C4-2B (cell line): ENCODE data around the gene ADGRV1.

Source experiments
- ZFX ChIP-seq: fragments of 450-650 bp; IDR thresholded peaks from 2 replicates; pipeline ENCODE4 v1.6.1; 2017
- TF ChIP-seq, protein P1 (sequence below): fragments of 450-650 bp; conservative IDR thresholded peaks from 2 replicates; pipeline ENCODE4 v1.5.1; 2017; ENCODE audit warnings: mild to moderate bottlenecking

DNA sequence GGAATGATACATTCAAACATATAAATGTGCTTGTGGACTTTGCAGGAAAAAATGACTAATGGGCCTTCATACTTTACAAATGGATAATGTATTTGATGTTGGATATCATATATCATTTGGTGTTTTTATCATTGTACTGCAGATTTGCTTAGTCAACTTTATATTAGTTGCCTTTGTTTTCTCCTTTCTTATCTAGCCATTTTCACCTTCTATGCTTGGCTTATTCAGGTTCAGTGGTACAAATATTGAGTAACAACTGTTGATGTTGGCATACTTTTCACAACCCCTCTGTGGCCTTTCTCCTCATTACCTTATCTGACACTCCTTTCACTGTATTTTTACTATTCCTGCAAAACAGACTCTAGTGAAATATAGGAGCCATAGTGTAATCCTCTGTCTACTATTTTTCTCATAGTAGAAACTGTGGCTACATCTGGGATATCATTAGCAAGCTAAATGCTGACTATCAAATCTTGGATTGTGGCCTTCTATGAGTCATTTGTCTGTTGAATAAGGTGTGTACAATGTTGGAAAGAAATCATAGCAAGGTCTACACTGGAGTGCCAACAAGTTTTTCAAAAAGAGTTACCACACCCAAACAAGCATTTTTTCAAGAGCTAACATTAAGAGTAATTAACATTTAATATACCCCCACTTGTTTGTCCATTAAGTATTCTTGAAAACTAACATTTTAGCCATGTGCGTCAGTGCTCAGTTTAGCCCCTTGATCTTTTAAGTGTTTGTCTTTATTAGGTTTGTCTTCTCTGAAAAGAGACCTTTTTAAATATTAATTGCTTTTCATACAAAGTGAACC lies 330.1 kb downstream of the ADGRV1 start:
- TF ChIP-seq, protein P1, sequence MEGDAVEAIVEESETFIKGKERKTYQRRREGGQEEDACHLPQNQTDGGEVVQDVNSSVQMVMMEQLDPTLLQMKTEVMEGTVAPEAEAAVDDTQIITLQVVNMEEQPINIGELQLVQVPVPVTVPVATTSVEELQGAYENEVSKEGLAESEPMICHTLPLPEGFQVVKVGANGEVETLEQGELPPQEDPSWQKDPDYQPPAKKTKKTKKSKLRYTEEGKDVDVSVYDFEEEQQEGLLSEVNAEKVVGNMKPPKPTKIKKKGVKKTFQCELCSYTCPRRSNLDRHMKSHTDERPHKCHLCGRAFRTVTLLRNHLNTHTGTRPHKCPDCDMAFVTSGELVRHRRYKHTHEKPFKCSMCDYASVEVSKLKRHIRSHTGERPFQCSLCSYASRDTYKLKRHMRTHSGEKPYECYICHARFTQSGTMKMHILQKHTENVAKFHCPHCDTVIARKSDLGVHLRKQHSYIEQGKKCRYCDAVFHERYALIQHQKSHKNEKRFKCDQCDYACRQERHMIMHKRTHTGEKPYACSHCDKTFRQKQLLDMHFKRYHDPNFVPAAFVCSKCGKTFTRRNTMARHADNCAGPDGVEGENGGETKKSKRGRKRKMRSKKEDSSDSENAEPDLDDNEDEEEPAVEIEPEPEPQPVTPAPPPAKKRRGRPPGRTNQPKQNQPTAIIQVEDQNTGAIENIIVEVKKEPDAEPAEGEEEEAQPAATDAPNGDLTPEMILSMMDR: no peak
- TF ChIP-seq ZFX: no peak
